Measurements from ENCODE around the gene RPRD1B.

RPRD1B gene

GRCh38 chr20:37986044-37986858, 47.3 kb upstream of the RPRD1B start:
- no peak overlapping the region for H3K9ac ChIP-seq (ENCODE audit: low read length)
- H3K4me3 ChIP-seq (ENCODE audit: low read length) = no peak overlapping the region
- peaks cover 14% of the 10 kb centered on the region for H3F3A ChIP-seq (ENCODE audit: insufficient read depth, low read length)
- H3K27me3 ChIP-seq (replicated peaks; ENCODE audit: insufficient read depth, low read length) = no peaks in the 10 kb centered on the region
- no peak overlapping the region for H2AFZ ChIP-seq (ENCODE audit: low read length)
- H3K4me2 ChIP-seq (ENCODE audit: low read depth, low read length) = no peak overlapping the region
- no peak overlapping the region for H3K27ac ChIP-seq (ENCODE audit: low read length)
- TF ChIP-seq EZH2 (optimal IDR thresholded peaks at IDR 0.05; ENCODE audit: low read depth, low read length) (no peak), EZH2phosphoT487 (IDR thresholded peaks at IDR 0.05; ENCODE audit: low read length) (no peak), CTCF (IDR thresholded peaks at IDR 0.05; ENCODE audit: low read length) (no peak)
- H3K9me3 ChIP-seq (replicated peaks; ENCODE audit: insufficient read depth, low read length) = no peaks in the 10 kb centered on the region
- peaks cover 20% of the 10 kb centered on the region for H3K4me1 ChIP-seq (ENCODE audit: low read length)
- H4K20me1 ChIP-seq (ENCODE audit: insufficient read depth, low read length) = no peaks in the 10 kb centered on the region
- no peaks in the 10 kb centered on the region for H3K79me2 ChIP-seq (ENCODE audit: low read length)
- no peaks in the 10 kb centered on the region; the same call in 1 of the 2 replicates for H3K36me3 ChIP-seq (replicated peaks; ENCODE audit: insufficient read depth, low read length)
- no peak for DNase-seq
- H3K9me2 ChIP-seq (replicated peaks; ENCODE audit: insufficient read depth, low read length) = no peaks in the 10 kb centered on the region

GRCh38 chr20:37986873-37987601, 46.5 kb upstream of the RPRD1B start:
- Histone ChIP-seq H4K20me1 (ENCODE audit: insufficient read depth, low read length) (no peaks in the 10 kb centered on the region), H3K27ac (ENCODE audit: low read length) (no peak overlapping the region), H3K36me3 (replicated peaks; ENCODE audit: insufficient read depth, low read length) (no peaks in the 10 kb centered on the region; the same call in 1 of the 2 replicates), H3K27me3 (replicated peaks; ENCODE audit: insufficient read depth, low read length) (no peaks in the 10 kb centered on the region), H3K4me1 (ENCODE audit: low read length) (peaks cover 27% of the 10 kb centered on the region), H3K79me2 (ENCODE audit: low read length) (no peaks in the 10 kb centered on the region), H3K9me3 (replicated peaks; ENCODE audit: insufficient read depth, low read length) (no peaks in the 10 kb centered on the region), H3K4me2 (ENCODE audit: low read depth, low read length) (no peak overlapping the region), H3F3A (ENCODE audit: insufficient read depth, low read length) (peaks cover 21% of the 10 kb centered on the region), H3K9me2 (replicated peaks; ENCODE audit: insufficient read depth, low read length) (no peaks in the 10 kb centered on the region), H2AFZ (ENCODE audit: low read length) (no peak overlapping the region), H3K4me3 (ENCODE audit: low read length) (no peak overlapping the region), H3K9ac (ENCODE audit: low read length) (no peak overlapping the region)
- no peak for DNase-seq
- no peak for TF ChIP-seq EZH2 (optimal IDR thresholded peaks at IDR 0.05; ENCODE audit: low read depth, low read length)
- no peak for TF ChIP-seq EZH2phosphoT487 (IDR thresholded peaks at IDR 0.05; ENCODE audit: low read length)
- TF ChIP-seq CTCF (IDR thresholded peaks at IDR 0.05; ENCODE audit: low read length) = no peak

GRCh38 chr20:37987602-37988290, 45.8 kb upstream of the RPRD1B start:
- H3K27ac ChIP-seq (ENCODE audit: low read length) = no peak overlapping the region
- H3K36me3 ChIP-seq (replicated peaks; ENCODE audit: insufficient read depth, low read length) = no peaks in the 10 kb centered on the region; the same call in 1 of the 2 replicates
- no peaks in the 10 kb centered on the region for H3K9me3 ChIP-seq (replicated peaks; ENCODE audit: insufficient read depth, low read length)
- no peak overlapping the region for H2AFZ ChIP-seq (ENCODE audit: low read length)
- no peak for DNase-seq
- H3K9me2 ChIP-seq (replicated peaks; ENCODE audit: insufficient read depth, low read length) = no peaks in the 10 kb centered on the region
- H3K9ac ChIP-seq (ENCODE audit: low read length) = no peak overlapping the region
- H3K4me2 ChIP-seq (ENCODE audit: low read depth, low read length) = no peak overlapping the region
- no peaks in the 10 kb centered on the region for H3K79me2 ChIP-seq (ENCODE audit: low read length)
- no peaks in the 10 kb centered on the region for H3K27me3 ChIP-seq (replicated peaks; ENCODE audit: insufficient read depth, low read length)
- H3K4me3 ChIP-seq (ENCODE audit: low read length) = no peak overlapping the region
- no peaks in the 10 kb centered on the region for H4K20me1 ChIP-seq (ENCODE audit: insufficient read depth, low read length)
- peaks cover 35% of the 10 kb centered on the region for H3K4me1 ChIP-seq (ENCODE audit: low read length)
- peaks cover 21% of the 10 kb centered on the region for H3F3A ChIP-seq (ENCODE audit: insufficient read depth, low read length)
- TF ChIP-seq EZH2phosphoT487 (IDR thresholded peaks at IDR 0.05; ENCODE audit: low read length) = no peak
- no peak for TF ChIP-seq CTCF (IDR thresholded peaks at IDR 0.05; ENCODE audit: low read length)
- TF ChIP-seq EZH2 (optimal IDR thresholded peaks at IDR 0.05; ENCODE audit: low read depth, low read length) = no peak
